KMS-11 (cell line): ENCODE data around the gene DNASE2.

ENCODE experiments used
- H2AFZ ChIP-seq: fragments of 200-600 bp; sonication (generic); 2 replicates; pipeline ENCODE4 v1.6.1; 2016; ENCODE audit warnings: antibody characterized with exemption, mixed run types, low read depth
- H3K27ac ChIP-seq: fragments of 200-600 bp; sonication (generic); 2 replicates; pipeline ENCODE4 v1.6.1; 2016; ENCODE audit warnings: mild to moderate bottlenecking, mixed run types
- H3K27me3 ChIP-seq: fragments of 200-600 bp; sonication (generic); 2 replicates; pipeline ENCODE4 v1.6.1; 2017; ENCODE audit warnings: mild to moderate bottlenecking, low read depth, mixed run types, moderate library complexity; ENCODE audit not compliant: insufficient read depth
- H3K36me3 ChIP-seq: fragments of 200-600 bp; sonication (generic); 2 replicates; pipeline ENCODE4 v1.6.1; 2017; ENCODE audit warnings: mild to moderate bottlenecking, mixed run types; ENCODE audit not compliant: insufficient read depth
- H3K4me1 ChIP-seq: fragments of 200-600 bp; sonication (generic); 2 replicates; pipeline ENCODE4 v1.6.1; 2016; ENCODE audit warnings: mild to moderate bottlenecking, low read depth, mixed run types; ENCODE audit not compliant: poor library complexity, severe bottlenecking
- H3K4me2 ChIP-seq: fragments of 200-600 bp; sonication (generic); 2 replicates; pipeline ENCODE4 v1.7.0; 2016; ENCODE audit warnings: mild to moderate bottlenecking, mixed run types
- H3K4me3 ChIP-seq: fragments of 200-600 bp; sonication (generic); IDR thresholded peaks from 2 replicates; pipeline ENCODE4 v1.6.1; 2017; ENCODE audit warnings: low read depth, low read length, mixed read lengths; ENCODE audit not compliant: insufficient read depth
- H3K79me2 ChIP-seq: fragments of 200-600 bp; sonication (generic); 2 replicates; pipeline ENCODE4 v1.6.1; 2016; ENCODE audit warnings: low read depth, mixed run types; ENCODE audit not compliant: insufficient read depth
- H3K9ac ChIP-seq: fragments of 200-600 bp; sonication (generic); 2 replicates; pipeline ENCODE4 v1.6.1; 2016; ENCODE audit warnings: mild to moderate bottlenecking, mixed run types
- H4K20me1 ChIP-seq: fragments of 200-600 bp; sonication (generic); 2 replicates; pipeline ENCODE4 v1.6.1; 2016; ENCODE audit warnings: mild to moderate bottlenecking, mixed run types; ENCODE audit not compliant: insufficient read depth
- TF ChIP-seq, protein P1 (sequence below): fragments of 200-600 bp; sonication (generic); conservative IDR thresholded peaks from 2 replicates; pipeline ENCODE4 v1.6.1; 2017; ENCODE audit warnings: low read depth, mild to moderate bottlenecking, antibody characterized with exemption, low read length, moderate library complexity, mixed read lengths

DNASE2 gene

DNA sequence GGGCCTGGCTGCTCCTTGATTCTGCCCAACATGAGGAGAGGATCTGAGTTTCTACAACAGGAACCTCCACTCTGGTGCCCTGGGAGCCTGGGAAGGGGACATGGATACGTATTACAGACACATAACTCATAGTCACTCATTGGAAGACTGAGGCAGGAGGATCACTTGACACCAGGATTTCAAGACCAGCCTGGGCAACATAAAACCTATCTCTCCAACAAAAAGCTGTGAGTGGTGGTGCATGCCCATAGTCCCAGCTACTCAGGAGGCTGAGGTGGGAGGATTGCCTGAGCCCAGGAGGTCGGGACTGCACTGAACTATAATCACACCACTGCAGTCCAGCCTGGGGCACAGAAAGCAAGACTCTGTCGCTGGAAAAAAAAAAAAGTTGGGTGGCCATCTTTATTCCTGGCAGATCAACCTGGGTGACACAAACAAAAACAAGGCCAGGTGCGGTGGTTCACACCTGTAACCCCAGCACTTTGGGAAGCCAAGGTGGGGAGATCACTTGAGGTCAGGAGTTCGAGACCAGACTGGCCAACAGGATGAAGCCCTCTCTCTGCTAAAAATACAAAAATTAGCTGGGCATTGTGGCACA is 6.9 kb upstream of the DNASE2 start:
- H3K27ac ChIP-seq: no peak overlapping the region
- no peak overlapping the region for H3K9ac ChIP-seq
- no peak overlapping the region for H2AFZ ChIP-seq
- H3K4me1 ChIP-seq: peaks cover 27% of the 10 kb centered on the region
- no peak overlapping the region for H3K4me2 ChIP-seq
- H4K20me1 ChIP-seq: no peaks in the 10 kb centered on the region
- H3K27me3 ChIP-seq: no peaks in the 10 kb centered on the region
- H3K79me2 ChIP-seq: peaks cover 7% of the 10 kb centered on the region; the same call in 1 of the 2 replicates
- TF ChIP-seq, protein P1, sequence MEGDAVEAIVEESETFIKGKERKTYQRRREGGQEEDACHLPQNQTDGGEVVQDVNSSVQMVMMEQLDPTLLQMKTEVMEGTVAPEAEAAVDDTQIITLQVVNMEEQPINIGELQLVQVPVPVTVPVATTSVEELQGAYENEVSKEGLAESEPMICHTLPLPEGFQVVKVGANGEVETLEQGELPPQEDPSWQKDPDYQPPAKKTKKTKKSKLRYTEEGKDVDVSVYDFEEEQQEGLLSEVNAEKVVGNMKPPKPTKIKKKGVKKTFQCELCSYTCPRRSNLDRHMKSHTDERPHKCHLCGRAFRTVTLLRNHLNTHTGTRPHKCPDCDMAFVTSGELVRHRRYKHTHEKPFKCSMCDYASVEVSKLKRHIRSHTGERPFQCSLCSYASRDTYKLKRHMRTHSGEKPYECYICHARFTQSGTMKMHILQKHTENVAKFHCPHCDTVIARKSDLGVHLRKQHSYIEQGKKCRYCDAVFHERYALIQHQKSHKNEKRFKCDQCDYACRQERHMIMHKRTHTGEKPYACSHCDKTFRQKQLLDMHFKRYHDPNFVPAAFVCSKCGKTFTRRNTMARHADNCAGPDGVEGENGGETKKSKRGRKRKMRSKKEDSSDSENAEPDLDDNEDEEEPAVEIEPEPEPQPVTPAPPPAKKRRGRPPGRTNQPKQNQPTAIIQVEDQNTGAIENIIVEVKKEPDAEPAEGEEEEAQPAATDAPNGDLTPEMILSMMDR: no peak
- no peak overlapping the region for H3K4me3 ChIP-seq
- H3K36me3 ChIP-seq: no peaks in the 10 kb centered on the region

DNA sequence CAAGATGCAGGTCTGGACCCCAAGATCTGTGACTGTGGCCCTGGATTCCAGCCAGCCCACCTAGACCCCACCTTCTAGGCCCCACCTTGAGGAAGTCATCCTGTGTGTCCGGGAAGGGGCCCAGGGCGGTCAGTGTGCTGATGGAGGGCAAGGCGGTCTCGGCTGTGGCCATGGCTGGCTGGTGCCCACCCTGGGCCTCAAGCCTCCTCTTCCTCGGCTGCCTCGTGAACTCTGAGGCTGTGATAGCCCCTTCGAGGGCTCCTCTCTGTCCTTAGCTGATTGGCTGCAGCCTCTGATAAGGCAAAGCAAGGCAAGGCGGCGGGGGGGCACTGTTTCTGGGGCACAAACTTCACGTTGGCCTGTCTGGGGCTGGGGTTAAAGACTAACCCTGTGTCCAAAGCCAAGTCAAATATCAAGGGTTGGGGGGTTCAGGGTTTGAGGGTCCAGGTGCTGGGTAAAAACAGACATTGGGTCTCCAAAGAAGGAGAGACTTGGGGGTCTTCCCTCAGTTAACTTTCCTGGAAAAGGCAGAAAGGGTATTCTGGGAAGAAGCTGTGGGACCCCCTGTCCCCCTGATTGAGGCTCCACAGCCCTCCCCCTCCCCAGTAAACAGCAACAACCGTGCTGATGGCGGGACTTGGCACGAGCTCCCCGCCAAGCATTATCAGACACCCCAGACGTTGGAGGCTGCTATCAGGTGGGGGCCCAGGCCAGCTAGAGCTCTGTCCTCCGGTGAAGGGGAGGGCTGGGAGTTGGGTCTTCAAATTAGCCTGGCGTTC is 5.9 kb upstream of the DNASE2 start, which contains the start of gene KLF1:
TSS of gene KLF1 (minus strand) at position 233 of the 779 bp plus-strand sequence. CDS start at position 172, 61 bp downstream.
- no peak within 1 kb of the TSS for H3K9ac ChIP-seq
- peak within 1 kb of the TSS; percentile 73 for H3K4me2 ChIP-seq
- H3K79me2 ChIP-seq: peaks cover 7% of the 10 kb centered on the region; the same call in 1 of the 2 replicates

DNA sequence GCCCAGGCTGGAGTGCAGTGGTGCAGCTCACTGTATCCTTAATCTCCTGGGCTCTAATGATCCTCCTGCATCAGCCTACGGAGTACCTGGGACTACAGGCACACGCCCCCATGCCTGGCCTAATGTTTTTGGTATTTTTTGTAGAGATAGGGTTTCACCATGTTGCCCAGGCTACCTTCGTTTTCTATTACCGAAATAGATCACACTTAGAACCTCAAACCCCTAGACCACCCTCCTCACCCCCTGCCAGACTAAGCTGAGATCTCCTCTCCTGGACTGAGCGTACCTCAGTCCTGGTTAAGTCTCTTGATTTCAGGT is 5.4 kb upstream of the DNASE2 start:
- Histone ChIP-seq H3K27me3 (no peaks in the 10 kb centered on the region), H3K79me2 (peaks cover 5% of the 10 kb centered on the region; the same call in 1 of the 2 replicates), H4K20me1 (no peaks in the 10 kb centered on the region), H3K9ac (no peak overlapping the region), H3K4me2 (no peak overlapping the region), H2AFZ (no peak overlapping the region), H3K4me1 (peaks cover 18% of the 10 kb centered on the region), H3K36me3 (no peaks in the 10 kb centered on the region), H3K4me3 (no peak overlapping the region), H3K27ac (no peak overlapping the region)
- TF ChIP-seq, protein P1: no peak

More for the DNA sequence above, 5.9 kb upstream of the DNASE2 start, which contains the start of gene KLF1:
- TF ChIP-seq, protein P1: no peak
- Histone ChIP-seq H4K20me1 (no peaks in the 10 kb centered on the region), H2AFZ (peak within 1 kb of the TSS; percentile 98; the same call in 1 of the 2 replicates), H3K27ac (no peak within 1 kb of the TSS), H3K4me1 (peaks cover 22% of the 10 kb centered on the region), H3K27me3 (no peaks in the 10 kb centered on the region), H3K36me3 (no peaks in the 10 kb centered on the region), H3K4me3 (no peak within 1 kb of the TSS)

DNA sequence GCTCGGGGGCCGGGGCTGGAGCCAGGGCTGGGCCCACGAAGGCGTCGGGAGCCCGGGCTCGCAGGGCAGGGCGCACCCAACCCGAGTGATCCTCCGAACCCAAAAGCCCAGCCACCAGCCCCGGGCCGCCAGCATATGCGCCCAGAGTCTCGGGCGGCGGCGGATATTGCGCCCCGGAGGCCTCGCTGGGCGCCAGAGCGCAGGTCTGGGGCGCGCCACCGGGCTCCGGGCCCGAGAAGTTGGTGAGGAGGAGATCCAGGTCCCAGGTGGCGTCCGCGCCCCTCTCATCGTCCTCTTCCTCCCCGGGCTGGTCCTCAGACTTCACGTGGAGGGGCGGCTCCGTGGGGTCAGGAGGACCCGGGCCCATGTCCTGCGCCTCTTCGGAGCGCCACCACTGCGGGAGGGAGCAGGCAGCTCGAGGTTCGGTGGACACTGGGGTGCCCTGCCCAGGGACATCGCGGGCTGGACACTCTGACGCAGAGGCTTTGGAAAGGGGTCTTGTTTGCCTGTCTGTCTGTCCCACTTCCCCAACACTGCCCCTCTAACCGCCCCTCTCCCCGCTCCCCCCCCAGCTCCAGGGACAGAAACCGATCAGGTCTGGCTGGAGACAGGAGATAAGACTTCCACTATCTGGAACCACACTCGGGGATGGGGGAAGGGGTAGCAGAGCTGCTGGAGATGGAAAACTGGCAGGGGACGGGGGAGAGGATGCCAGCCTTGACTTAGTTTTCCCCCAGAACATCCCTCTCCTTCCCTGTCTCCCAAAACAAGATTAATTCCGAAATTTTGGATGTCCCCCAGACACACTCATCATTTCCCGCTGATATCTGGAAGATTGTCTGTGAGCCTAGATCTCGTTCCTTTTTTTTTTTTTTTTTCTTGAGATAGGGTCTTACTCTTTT is 4.8 kb upstream of the DNASE2 start:
- H3K36me3 ChIP-seq: no peaks in the 10 kb centered on the region
- TF ChIP-seq, protein P1: peak; percentile 18; the same call in 1 of the 2 replicates
- no peaks in the 10 kb centered on the region for H3K79me2 ChIP-seq

More for the DNA sequence above, 4.8 kb upstream of the DNASE2 start:
- H2AFZ ChIP-seq: peak overlapping the region; percentile 98
- H3K4me2 ChIP-seq: peak overlapping the region; percentile 73
- H4K20me1 ChIP-seq: no peaks in the 10 kb centered on the region
- peak overlapping the region; percentile 69; the same call in 1 of the 2 replicates for H3K9ac ChIP-seq
- H3K4me1 ChIP-seq: peaks cover 18% of the 10 kb centered on the region
- H3K27ac ChIP-seq: no peak overlapping the region
- H3K27me3 ChIP-seq: no peaks in the 10 kb centered on the region
- H3K4me3 ChIP-seq: no peak overlapping the region
